A549 (cell line): Measurements from ENCODE around the gene NRIP1.

Source experiments
- BHLHE40 ChIP-seq: IDR thresholded peaks from 2 replicates; pipeline ENCODE4 v1.6.1; 2012; ENCODE audit warnings: low read depth, low read length, inconsistent platforms
- CEBPB ChIP-seq, 2 experiments: fragments of >200 bp in 1 of 2; sonication (Bioruptor Twin) in 1 of 2; formaldehyde crosslinking in 1 of 2; IDR thresholded peaks; 2 replicates each; pipeline ENCODE4 v1.6.1; 2012 to 2016
- CHD4 ChIP-seq: fragments of 200-600 bp; sonication (generic); IDR thresholded peaks from 2 replicates; pipeline ENCODE4 v1.6.1; 2016; ENCODE audit warnings: antibody characterized with exemption, mild to moderate bottlenecking, borderline replicate concordance
- EP300 ChIP-seq, 2 experiments: fragments of >200 bp; sonication (Bioruptor Twin); formaldehyde crosslinking; IDR thresholded peaks; 2 replicates in 1 of 2; 3 replicates in 1 of 2; pipeline ENCODE4 v1.6.1; 2016 to 2017
- ESRRA ChIP-seq: fragments of 150-350 bp; IDR thresholded peaks from 2 replicates; pipeline ENCODE4 v1.6.1; 2014; ENCODE audit warnings: mild to moderate bottlenecking, low read length, borderline replicate concordance
- JUN ChIP-seq, 2 experiments: fragments of >200 bp; sonication (Bioruptor Twin); formaldehyde crosslinking; IDR thresholded peaks; 2 replicates in 1 of 2; 3 replicates in 1 of 2; pipeline ENCODE4 v1.6.1; 2016 to 2017
- POLR2A ChIP-seq: IDR thresholded peaks from 2 replicates; pipeline ENCODE4 v1.6.1; 2012; ENCODE audit warnings: mild to moderate bottlenecking, low read length
- RFX5 ChIP-seq: fragments of 450-650 bp; IDR thresholded peaks from 2 replicates; pipeline ENCODE4 v1.7.1; 2014; ENCODE audit warnings: antibody characterized with exemption, mild to moderate bottlenecking, moderate library complexity
- ZC3H11A ChIP-seq: fragments of 450-650 bp; IDR thresholded peaks from 2 replicates; pipeline ENCODE4 v1.6.1; 2014; ENCODE audit warnings: antibody characterized with exemption, mild to moderate bottlenecking
- ZFP36 ChIP-seq: fragments of 450-650 bp; IDR thresholded peaks from 2 replicates; pipeline ENCODE4 v1.6.1; 2014; ENCODE audit warnings: borderline replicate concordance; ENCODE audit not compliant: partially characterized antibody
- TF ChIP-seq, protein P1 (sequence below): fragments of >200 bp; sonication (Bioruptor Twin); formaldehyde crosslinking; IDR thresholded peaks from 3 replicates; pipeline ENCODE4 v1.5.1; 2016
- TF ChIP-seq, protein P2 (sequence below): IDR thresholded peaks from 2 replicates; pipeline ENCODE4 v1.6.1; 2012
- TF ChIP-seq, protein P3 (sequence below): IDR thresholded peaks from 2 replicates; pipeline ENCODE4 v1.6.1; 2012; ENCODE audit warnings: low read depth, borderline replicate concordance
- TF ChIP-seq, protein P4 (sequence below): IDR thresholded peaks from 2 replicates; pipeline ENCODE4 v1.6.1; 2012

DNA sequence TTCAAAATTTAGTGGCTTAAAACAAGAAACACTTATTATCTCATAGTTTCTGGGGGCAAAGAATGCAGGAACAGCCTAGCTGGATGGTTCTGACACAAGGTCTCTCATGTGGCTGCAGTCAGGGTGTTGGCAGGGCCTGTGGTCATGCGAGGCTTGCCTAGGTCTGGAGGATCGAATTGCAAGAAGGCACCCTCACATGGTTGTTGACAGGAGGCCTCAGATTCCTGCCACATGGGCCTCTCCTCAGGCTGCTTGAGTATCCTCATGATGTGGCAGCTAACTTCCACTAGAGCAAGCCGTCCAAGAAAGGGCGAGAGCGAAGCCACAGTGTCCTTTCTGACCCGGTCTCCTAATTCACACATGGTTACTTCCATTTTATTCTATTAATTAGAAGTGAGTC lies 6.2 kb upstream of the NRIP1 start:
- TF ChIP-seq, protein P1, sequence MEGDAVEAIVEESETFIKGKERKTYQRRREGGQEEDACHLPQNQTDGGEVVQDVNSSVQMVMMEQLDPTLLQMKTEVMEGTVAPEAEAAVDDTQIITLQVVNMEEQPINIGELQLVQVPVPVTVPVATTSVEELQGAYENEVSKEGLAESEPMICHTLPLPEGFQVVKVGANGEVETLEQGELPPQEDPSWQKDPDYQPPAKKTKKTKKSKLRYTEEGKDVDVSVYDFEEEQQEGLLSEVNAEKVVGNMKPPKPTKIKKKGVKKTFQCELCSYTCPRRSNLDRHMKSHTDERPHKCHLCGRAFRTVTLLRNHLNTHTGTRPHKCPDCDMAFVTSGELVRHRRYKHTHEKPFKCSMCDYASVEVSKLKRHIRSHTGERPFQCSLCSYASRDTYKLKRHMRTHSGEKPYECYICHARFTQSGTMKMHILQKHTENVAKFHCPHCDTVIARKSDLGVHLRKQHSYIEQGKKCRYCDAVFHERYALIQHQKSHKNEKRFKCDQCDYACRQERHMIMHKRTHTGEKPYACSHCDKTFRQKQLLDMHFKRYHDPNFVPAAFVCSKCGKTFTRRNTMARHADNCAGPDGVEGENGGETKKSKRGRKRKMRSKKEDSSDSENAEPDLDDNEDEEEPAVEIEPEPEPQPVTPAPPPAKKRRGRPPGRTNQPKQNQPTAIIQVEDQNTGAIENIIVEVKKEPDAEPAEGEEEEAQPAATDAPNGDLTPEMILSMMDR: no peak
- TF ChIP-seq, protein P2, sequence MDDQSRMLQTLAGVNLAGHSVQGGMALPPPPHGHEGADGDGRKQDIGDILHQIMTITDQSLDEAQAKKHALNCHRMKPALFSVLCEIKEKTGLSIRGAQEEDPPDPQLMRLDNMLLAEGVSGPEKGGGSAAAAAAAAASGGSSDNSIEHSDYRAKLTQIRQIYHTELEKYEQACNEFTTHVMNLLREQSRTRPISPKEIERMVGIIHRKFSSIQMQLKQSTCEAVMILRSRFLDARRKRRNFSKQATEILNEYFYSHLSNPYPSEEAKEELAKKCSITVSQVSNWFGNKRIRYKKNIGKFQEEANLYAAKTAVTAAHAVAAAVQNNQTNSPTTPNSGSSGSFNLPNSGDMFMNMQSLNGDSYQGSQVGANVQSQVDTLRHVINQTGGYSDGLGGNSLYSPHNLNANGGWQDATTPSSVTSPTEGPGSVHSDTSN: no peak
- TF ChIP-seq EP300 (IDR thresholded peaks at IDR 0.05) (no peak), ESRRA (no peak), JUN (IDR thresholded peaks at IDR 0.05) (no peak), POLR2A (no peak), BHLHE40 (no peak), RFX5 (no peak), ZFP36 (no peak), CHD4 (no peak), CEBPB (IDR thresholded peaks at IDR 0.05) (no peak), ZC3H11A (no peak)
- TF ChIP-seq, protein P3, sequence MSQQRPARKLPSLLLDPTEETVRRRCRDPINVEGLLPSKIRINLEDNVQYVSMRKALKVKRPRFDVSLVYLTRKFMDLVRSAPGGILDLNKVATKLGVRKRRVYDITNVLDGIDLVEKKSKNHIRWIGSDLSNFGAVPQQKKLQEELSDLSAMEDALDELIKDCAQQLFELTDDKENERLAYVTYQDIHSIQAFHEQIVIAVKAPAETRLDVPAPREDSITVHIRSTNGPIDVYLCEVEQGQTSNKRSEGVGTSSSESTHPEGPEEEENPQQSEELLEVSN: no peak
- TF ChIP-seq, protein P4, sequence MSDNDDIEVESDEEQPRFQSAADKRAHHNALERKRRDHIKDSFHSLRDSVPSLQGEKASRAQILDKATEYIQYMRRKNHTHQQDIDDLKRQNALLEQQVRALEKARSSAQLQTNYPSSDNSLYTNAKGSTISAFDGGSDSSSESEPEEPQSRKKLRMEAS: no peak
